ENCODE data around the gene LAD1.

The LAD1 gene

GRCh38 chr1:201414051-201414738 lies 15.1 kb upstream of the LAD1 start:
- H3K4me1 ChIP-seq (ENCODE audit: control insufficient read depth, insufficient read depth, low read length) = peaks cover 2% of the 10 kb centered on the region

GRCh38 chr1:201411292-201411691 lies 12.2 kb upstream of the LAD1 start:
- no peak overlapping the region for H3K4me3 ChIP-seq (ENCODE audit: low read length)
- H3K27me3 ChIP-seq (ENCODE audit: control insufficient read depth, insufficient read depth, low read length) = peaks cover 28% of the 10 kb centered on the region
- no peak overlapping the region for H3K9ac ChIP-seq (ENCODE audit: low read depth, low read length)
- no peaks in the 10 kb centered on the region for H3K4me1 ChIP-seq (ENCODE audit: control insufficient read depth, insufficient read depth, low read length)
- no peaks in the 10 kb centered on the region for H3K36me3 ChIP-seq (ENCODE audit: insufficient read depth, low read length)
- no peaks in the 10 kb centered on the region for H3K9me3 ChIP-seq (replicated peaks; ENCODE audit: low read length)
- H3K4me2 ChIP-seq (ENCODE audit: low read length) = no peak overlapping the region

More at GRCh38 chr1:201414051-201414738, 15.1 kb upstream of the LAD1 start:
- Histone ChIP-seq H3K36me3 (ENCODE audit: insufficient read depth, low read length) (no peaks in the 10 kb centered on the region), H3K4me2 (ENCODE audit: low read length) (no peak overlapping the region), H3K9me3 (replicated peaks; ENCODE audit: low read length) (no peaks in the 10 kb centered on the region), H3K9ac (ENCODE audit: low read depth, low read length) (no peak overlapping the region), H3K4me3 (ENCODE audit: low read length) (no peak overlapping the region), H3K27me3 (ENCODE audit: control insufficient read depth, insufficient read depth, low read length) (peaks cover 36% of the 10 kb centered on the region)

GRCh38 chr1:201409440-201409839 lies 10.3 kb upstream of the LAD1 start:
- Histone ChIP-seq H3K4me3 (ENCODE audit: low read length) (no peak overlapping the region), H3K9ac (ENCODE audit: low read depth, low read length) (no peak overlapping the region), H3K4me2 (ENCODE audit: low read length) (no peak overlapping the region)

GRCh38 chr1:201408834-201409200 lies 9.7 kb upstream of the LAD1 start:
- Histone ChIP-seq H3K4me2 (ENCODE audit: low read length) (no peak overlapping the region), H3K9ac (ENCODE audit: low read depth, low read length) (no peak overlapping the region), H3K9me3 (replicated peaks; ENCODE audit: low read length) (no peaks in the 10 kb centered on the region), H3K4me1 (ENCODE audit: control insufficient read depth, insufficient read depth, low read length) (no peaks in the 10 kb centered on the region), H3K36me3 (ENCODE audit: insufficient read depth, low read length) (no peaks in the 10 kb centered on the region), H3K27me3 (ENCODE audit: control insufficient read depth, insufficient read depth, low read length) (peaks cover 28% of the 10 kb centered on the region), H3K4me3 (ENCODE audit: low read length) (no peak overlapping the region)

More at GRCh38 chr1:201409440-201409839, 10.3 kb upstream of the LAD1 start:
- Histone ChIP-seq H3K36me3 (ENCODE audit: insufficient read depth, low read length) (no peaks in the 10 kb centered on the region), H3K9me3 (replicated peaks; ENCODE audit: low read length) (no peaks in the 10 kb centered on the region), H3K4me1 (ENCODE audit: control insufficient read depth, insufficient read depth, low read length) (no peaks in the 10 kb centered on the region), H3K27me3 (ENCODE audit: control insufficient read depth, insufficient read depth, low read length) (peaks cover 23% of the 10 kb centered on the region)

GRCh38 chr1:201408176-201408833 lies 9.2 kb upstream of the LAD1 start:
- Histone ChIP-seq H3K9ac (ENCODE audit: low read depth, low read length) (no peak overlapping the region), H3K4me3 (ENCODE audit: low read length) (no peak overlapping the region), H3K4me2 (ENCODE audit: low read length) (no peak overlapping the region), H3K9me3 (replicated peaks; ENCODE audit: low read length) (no peaks in the 10 kb centered on the region), H3K4me1 (ENCODE audit: control insufficient read depth, insufficient read depth, low read length) (no peaks in the 10 kb centered on the region), H3K27me3 (ENCODE audit: control insufficient read depth, insufficient read depth, low read length) (peaks cover 32% of the 10 kb centered on the region), H3K36me3 (ENCODE audit: insufficient read depth, low read length) (no peaks in the 10 kb centered on the region)

GRCh38 chr1:201406831-201407406 lies 7.8 kb upstream of the LAD1 start:
- Histone ChIP-seq H3K4me1 (ENCODE audit: control insufficient read depth, insufficient read depth, low read length) (no peaks in the 10 kb centered on the region), H3K9me3 (replicated peaks; ENCODE audit: low read length) (no peaks in the 10 kb centered on the region), H3K4me3 (ENCODE audit: low read length) (no peak overlapping the region), H3K36me3 (ENCODE audit: insufficient read depth, low read length) (no peaks in the 10 kb centered on the region), H3K4me2 (ENCODE audit: low read length) (no peak overlapping the region), H3K27me3 (ENCODE audit: control insufficient read depth, insufficient read depth, low read length) (peaks cover 37% of the 10 kb centered on the region), H3K9ac (ENCODE audit: low read depth, low read length) (no peak overlapping the region)

GRCh38 chr1:201405484-201405831 lies 6.3 kb upstream of the LAD1 start:
- no peak overlapping the region for H3K9ac ChIP-seq (ENCODE audit: low read depth, low read length)
- H3K4me1 ChIP-seq (ENCODE audit: control insufficient read depth, insufficient read depth, low read length) = no peaks in the 10 kb centered on the region
- no peaks in the 10 kb centered on the region for H3K9me3 ChIP-seq (replicated peaks; ENCODE audit: low read length)
- no peaks in the 10 kb centered on the region for H3K36me3 ChIP-seq (ENCODE audit: insufficient read depth, low read length)
- no peak overlapping the region for H3K4me2 ChIP-seq (ENCODE audit: low read length)
- peaks cover 39% of the 10 kb centered on the region for H3K27me3 ChIP-seq (ENCODE audit: control insufficient read depth, insufficient read depth, low read length)
- H3K4me3 ChIP-seq (ENCODE audit: low read length) = no peak overlapping the region

- Histone ChIP-seq H3K4me1 (ENCODE audit: control insufficient read depth, insufficient read depth, low read length) (no peaks in the 10 kb centered on the region), H3K4me3 (ENCODE audit: low read length) (no peak overlapping the region), H3K9ac (ENCODE audit: low read depth, low read length) (no peak overlapping the region), H3K4me2 (ENCODE audit: low read length) (no peak overlapping the region), H3K36me3 (ENCODE audit: insufficient read depth, low read length) (no peaks in the 10 kb centered on the region), H3K27me3 (ENCODE audit: control insufficient read depth, insufficient read depth, low read length) (peaks cover 39% of the 10 kb centered on the region), H3K9me3 (replicated peaks; ENCODE audit: low read length) (no peaks in the 10 kb centered on the region)
Observed at GRCh38 chr1:201404722-201405483, 5.8 kb upstream of the LAD1 start.

GRCh38 chr1:201404055-201404454 lies 4.9 kb upstream of the LAD1 start:
- Histone ChIP-seq H3K4me3 (ENCODE audit: low read length) (no peak overlapping the region), H3K36me3 (ENCODE audit: insufficient read depth, low read length) (no peaks in the 10 kb centered on the region), H3K27me3 (ENCODE audit: control insufficient read depth, insufficient read depth, low read length) (peaks cover 39% of the 10 kb centered on the region), H3K9me3 (replicated peaks; ENCODE audit: low read length) (no peaks in the 10 kb centered on the region), H3K9ac (ENCODE audit: low read depth, low read length) (no peak overlapping the region), H3K4me1 (ENCODE audit: control insufficient read depth, insufficient read depth, low read length) (no peaks in the 10 kb centered on the region), H3K4me2 (ENCODE audit: low read length) (no peak overlapping the region)

- Histone ChIP-seq H3K9ac (ENCODE audit: low read depth, low read length) (no peak overlapping the region), H3K27me3 (ENCODE audit: control insufficient read depth, insufficient read depth, low read length) (peaks cover 39% of the 10 kb centered on the region), H3K4me1 (ENCODE audit: control insufficient read depth, insufficient read depth, low read length) (no peaks in the 10 kb centered on the region), H3K4me2 (ENCODE audit: low read length) (no peak overlapping the region), H3K4me3 (ENCODE audit: low read length) (no peak overlapping the region), H3K36me3 (ENCODE audit: insufficient read depth, low read length) (no peaks in the 10 kb centered on the region), H3K9me3 (replicated peaks; ENCODE audit: low read length) (no peaks in the 10 kb centered on the region)
Observed at GRCh38 chr1:201403359-201403758, 4.2 kb upstream of the LAD1 start.

- H3K4me3 ChIP-seq (ENCODE audit: low read length) = no peak overlapping the region
- H3K9ac ChIP-seq (ENCODE audit: low read depth, low read length) = no peak overlapping the region
- no peak overlapping the region for H3K4me2 ChIP-seq (ENCODE audit: low read length)
- no peaks in the 10 kb centered on the region for H3K9me3 ChIP-seq (replicated peaks; ENCODE audit: low read length)
- peaks cover 39% of the 10 kb centered on the region for H3K27me3 ChIP-seq (ENCODE audit: control insufficient read depth, insufficient read depth, low read length)
- H3K36me3 ChIP-seq (ENCODE audit: insufficient read depth, low read length) = no peaks in the 10 kb centered on the region
- peaks cover 9% of the 10 kb centered on the region for H3K4me1 ChIP-seq (ENCODE audit: control insufficient read depth, insufficient read depth, low read length)
Observed at GRCh38 chr1:201401700-201402099, 2.6 kb upstream of the LAD1 start.
